CD8-positive, alpha-beta memory T cell (primary cell): ENCODE measurements around the gene ST7L. TPM values are rescaled to one million over a fixed set of nuclear protein-coding genes. Genes with fewer than 3 reads are reported as not detected.
A peak's percentile ranks its signal among the peaks of the same experiment; 100 is the strongest.
"Not testable (repeated sequence)": the region's sequence is repeated elsewhere in the genome, so short reads cannot be mapped to it uniquely, and the experiment has no call there.

ENCODE experiments used
- CTCF ChIA-PET: fragments of 350-600 bp; sonication (Branson Sonifier 250); formaldehyde crosslinking; loops from one replicate; lab custom pipeline; 2021; ENCODE audit warnings: antibody characterized with exemption; lab: Charles Lee
- POLR2A ChIA-PET: fragments of 350-600 bp; sonication (Branson Sonifier 250); formaldehyde crosslinking; loops from one replicate; lab custom pipeline; 2021; ENCODE audit warnings: antibody characterized with exemption; lab: Charles Lee
- DNase-seq, 5 donors: peaks; one replicate each; pipeline versions ENCODE4 v3.0.0 to v3.0.0-alpha.2; 2020 to 2022; ENCODE audit warnings: mixed read lengths in 1 of 5
- H3K27ac ChIP-seq: one replicate; pipeline ENCODE4 v1.7.0; 2013; ENCODE audit warnings: low read depth, mild to moderate bottlenecking, low read length, moderate library complexity
- H3K27me3 ChIP-seq: 2 replicates; pipeline ENCODE4 v1.7.0; 2013; ENCODE audit warnings: low read length, mild to moderate bottlenecking; ENCODE audit not compliant: insufficient read depth, poor library complexity, severe bottlenecking
- H3K36me3 ChIP-seq: 2 replicates; pipeline ENCODE4 v1.7.0; 2013; ENCODE audit warnings: mild to moderate bottlenecking, low read length, moderate library complexity; ENCODE audit not compliant: insufficient read depth
- H3K4me1 ChIP-seq: 2 replicates; pipeline ENCODE4 v1.7.0; 2013; ENCODE audit warnings: mild to moderate bottlenecking, low read length, moderate library complexity; ENCODE audit not compliant: insufficient read depth
- H3K4me3 ChIP-seq: 2 replicates; pipeline ENCODE4 v1.7.0; 2013; ENCODE audit warnings: mild to moderate bottlenecking, low read length
- H3K9me3 ChIP-seq: 2 replicates; pipeline ENCODE4 v1.7.0; 2013; ENCODE audit warnings: mild to moderate bottlenecking, low read length
- H3K27ac Mint-ChIP-seq, 8 donors: one replicate each; pipeline ENCODE4 v1.8.0; 2020 to 2021; ENCODE audit warnings: mixed read lengths in 8 of 8, mild to moderate bottlenecking in 6 of 8, inconsistent platforms in 3 of 8, moderate library complexity in 3 of 8
- H3K27me3 Mint-ChIP-seq, 2 donors: one replicate each; pipeline ENCODE4 v1.8.0; 2020 to 2021; ENCODE audit warnings: mixed read lengths in 2 of 2, mild to moderate bottlenecking in 1 of 2, moderate library complexity in 1 of 2
- H3K36me3 Mint-ChIP-seq, 3 donors: one replicate each; pipeline ENCODE4 v1.8.0; 2020 to 2021; ENCODE audit warnings: mixed read lengths in 3 of 3, inconsistent platforms in 1 of 3, mild to moderate bottlenecking in 1 of 3
- H3K4me1 Mint-ChIP-seq, 3 donors: one replicate each; pipeline ENCODE4 v1.8.0; 2020 to 2021; ENCODE audit warnings: mixed read lengths in 3 of 3, inconsistent platforms in 1 of 3, mild to moderate bottlenecking in 1 of 3
- H3K4me3 Mint-ChIP-seq, 7 donors: one replicate each; pipeline ENCODE4 v1.8.0; 2020 to 2021; ENCODE audit warnings: mixed read lengths in 7 of 7, mild to moderate bottlenecking in 6 of 7, moderate library complexity in 4 of 7, inconsistent platforms in 2 of 7
- H3K9me3 Mint-ChIP-seq, 5 donors: one replicate each; pipeline ENCODE4 v1.8.0; 2020 to 2022; ENCODE audit warnings: mixed read lengths in 5 of 5, mild to moderate bottlenecking in 3 of 5, moderate library complexity in 2 of 5, inconsistent platforms in 1 of 5
- polyA plus RNA-seq: library from polyadenylated mRNA; unstranded; fragments of 300-500 nt; fragmentation: Illumina TruSeq; gene quantifications from one replicate; pipeline ENCODE4 v1.2.3, GENCODE V29; 2021
- total RNA-seq, 2 experiments: library from RNA; stranded (reverse); gene quantifications; one replicate each; pipeline ENCODE4 v1.2.3, GENCODE V29; 2021

The ST7L gene
- total and polyA plus RNA-seq, 3 experiments from 2014 or later, result 11.3 to 12.2 (median 11.6) TPM

DNA sequence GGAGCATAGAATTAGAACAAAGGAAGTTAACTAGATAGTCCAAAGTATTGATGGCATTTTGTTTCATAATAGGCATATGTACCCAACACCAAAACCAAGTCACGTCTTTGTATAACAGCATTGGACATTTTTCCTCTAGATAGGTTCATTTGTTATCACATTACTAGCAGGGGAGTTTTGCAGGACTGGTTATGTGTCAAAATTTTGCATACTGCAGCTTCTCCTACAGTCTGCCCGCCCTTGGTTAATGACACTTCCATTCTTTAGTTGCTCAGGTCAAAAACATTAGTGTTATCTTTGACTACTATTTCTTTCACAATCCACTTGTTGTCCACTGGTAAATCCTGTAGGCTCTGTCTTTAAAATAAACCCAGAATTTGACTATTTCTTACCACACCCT lies 9.6 kb upstream of the ST7L start:
- no peak overlapping the region for H3K4me3 ChIP-seq
- Mint-ChIP-seq H3K9me3 (no peaks in the 10 kb centered on the region), H3K27ac (peak overlapping the region in 7 of 8 donors; percentile 25 to 76 (median 60)), H3K36me3 (peaks cover 0 to 74% (median 19%) of the 10 kb centered on the region in 3 donors), H3K4me1 (peaks cover 81 to 96% (median 93%) of the 10 kb centered on the region in 3 donors), H3K4me3 (peak overlapping the region in 5 of 7 donors; percentile 2 to 51 (median 34)), H3K27me3 (no peaks in the 10 kb centered on the region)
- ChIA-PET POLR2A (no interaction called here), CTCF (interaction anchor here (1.5 kb wide), 1 partner anchor 127 kb away, joined by 4 read pairs; no protein-coding TSS in a partner anchor)
- peaks cover 85% of the 10 kb centered on the region for H3K4me1 ChIP-seq
- H3K27ac ChIP-seq, result no peak overlapping the region
- peaks cover 3% of the 10 kb centered on the region for H3K36me3 ChIP-seq
- no peaks in the 10 kb centered on the region for H3K27me3 ChIP-seq
- H3K9me3 ChIP-seq, result no peaks in the 10 kb centered on the region
- DNase-seq, result no peak

DNA sequence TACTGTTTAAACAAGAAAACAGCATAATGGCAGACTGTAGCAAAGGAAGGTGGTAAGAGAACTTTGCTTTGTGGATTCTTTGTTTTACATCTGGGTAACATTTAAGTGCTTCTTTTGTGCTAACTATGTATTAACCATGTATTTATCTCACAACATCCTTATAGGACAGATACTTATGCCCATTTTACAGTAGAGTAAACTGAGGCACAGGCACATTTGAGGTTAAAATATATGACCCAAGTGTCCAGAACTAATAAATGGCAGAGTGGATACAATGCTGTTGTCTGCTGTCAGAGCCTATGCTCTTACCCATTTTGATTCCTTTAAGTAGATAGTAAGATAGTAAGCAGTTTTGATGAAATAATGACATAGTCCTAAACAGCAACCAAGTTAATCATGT lies 7.9 kb upstream of the ST7L start:
- H3K36me3 Mint-ChIP-seq, result peaks cover 0 to 71% (median 16%) of the 10 kb centered on the region in 3 donors
- no peaks in the 10 kb centered on the region for H3K27me3 ChIP-seq
- H3K9me3 Mint-ChIP-seq, result no peaks in the 10 kb centered on the region
- ChIA-PET CTCF (interaction anchor here (0.7 to 1.5 kb wide), 2 partner anchors 13 to 125 kb away, joined by 4 read pairs; no protein-coding TSS in a partner anchor), POLR2A (no interaction called here)
- peaks cover 79 to 96% (median 92%) of the 10 kb centered on the region in 3 donors for H3K4me1 Mint-ChIP-seq
- peak overlapping the region in 5 of 7 donors; percentile 3 to 49 (median 12) for H3K4me3 Mint-ChIP-seq
- H3K27ac Mint-ChIP-seq, result peak overlapping the region in 7 of 8 donors; percentile 10 to 90 (median 54)
- H3K27ac ChIP-seq, result no peak overlapping the region
- no peak overlapping the region for H3K4me3 ChIP-seq
- no peaks in the 10 kb centered on the region for H3K27me3 Mint-ChIP-seq
- no peak for DNase-seq
- H3K36me3 ChIP-seq, result peaks cover 3% of the 10 kb centered on the region
- no peaks in the 10 kb centered on the region for H3K9me3 ChIP-seq
- peaks cover 85% of the 10 kb centered on the region for H3K4me1 ChIP-seq

DNA sequence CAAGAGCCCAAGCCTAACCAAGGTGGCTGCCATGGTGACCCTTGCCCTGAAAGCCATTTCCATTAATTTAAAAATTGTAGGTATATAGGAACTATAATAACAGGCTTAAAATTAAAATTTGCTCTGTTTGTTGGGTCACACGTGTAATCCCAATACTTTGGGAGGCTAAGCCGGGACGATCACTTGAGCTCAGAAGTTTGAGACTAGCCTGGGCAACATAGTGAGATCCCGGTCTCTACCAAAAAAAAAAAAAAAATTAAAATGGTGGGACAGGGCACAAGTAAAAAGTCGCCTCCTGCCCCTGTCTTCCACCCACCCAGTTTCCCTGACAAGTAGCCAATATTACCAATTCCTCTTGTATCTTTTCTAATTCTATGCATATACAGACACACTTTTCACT lies 7.3 kb upstream of the ST7L start:
- Histone ChIP-seq H3K27ac (no peak overlapping the region), H3K36me3 (peaks cover 3% of the 10 kb centered on the region), H3K4me1 (peaks cover 85% of the 10 kb centered on the region), H3K9me3 (no peaks in the 10 kb centered on the region), H3K27me3 (no peaks in the 10 kb centered on the region), H3K4me3 (no peak overlapping the region)
- Mint-ChIP-seq H3K36me3 (peaks cover 0 to 65% (median 16%) of the 10 kb centered on the region in 3 donors), H3K4me3 (peak overlapping the region in 4 of 7 donors; percentile 3 to 54 (median 12)), H3K4me1 (peaks cover 73 to 93% (median 88%) of the 10 kb centered on the region in 3 donors), H3K9me3 (no peaks in the 10 kb centered on the region), H3K27ac (peak overlapping the region in 7 of 8 donors; percentile 13 to 90 (median 54)), H3K27me3 (no peaks in the 10 kb centered on the region)
- POLR2A ChIA-PET, result no interaction called here
- DNase-seq, result no peak
- CTCF ChIA-PET, result no interaction called here

DNA sequence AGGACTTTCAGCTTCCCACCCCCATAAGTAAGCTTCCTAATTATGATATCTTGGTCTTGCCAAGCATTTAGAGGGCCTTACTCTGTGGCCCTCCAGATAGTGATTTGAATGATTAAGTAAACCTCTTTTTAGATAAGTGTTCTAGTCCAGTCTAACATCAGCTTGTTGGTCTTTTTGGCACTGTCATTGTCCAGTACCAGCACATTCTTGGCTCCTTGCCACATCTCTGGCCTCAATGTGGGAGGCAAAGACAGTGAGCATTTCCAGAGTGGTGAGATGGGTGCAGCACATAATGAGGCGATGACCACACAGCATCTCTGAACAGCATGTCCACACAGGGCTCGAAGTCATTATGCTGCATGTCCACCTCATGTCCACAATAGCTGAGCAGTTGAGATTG lies 6.8 kb upstream of the ST7L start:
- no peaks in the 10 kb centered on the region for H3K9me3 Mint-ChIP-seq
- peaks cover 3% of the 10 kb centered on the region for H3K36me3 ChIP-seq
- peaks cover 85% of the 10 kb centered on the region for H3K4me1 ChIP-seq
- no peaks in the 10 kb centered on the region for H3K27me3 ChIP-seq
- no peak for DNase-seq
- H3K36me3 Mint-ChIP-seq, result peaks cover 0 to 63% (median 15%) of the 10 kb centered on the region in 3 donors
- CTCF ChIA-PET, result no interaction called here
- H3K4me1 Mint-ChIP-seq, result peaks cover 72 to 93% (median 88%) of the 10 kb centered on the region in 3 donors
- POLR2A ChIA-PET, result no interaction called here
- H3K27ac Mint-ChIP-seq, result peak overlapping the region; percentile 31 to 89 (median 85)
- no peak overlapping the region for H3K4me3 ChIP-seq
- peak overlapping the region; percentile 8 to 79 (median 38) for H3K4me3 Mint-ChIP-seq
- no peaks in the 10 kb centered on the region for H3K9me3 ChIP-seq
- no peaks in the 10 kb centered on the region for H3K27me3 Mint-ChIP-seq
- H3K27ac ChIP-seq, result no peak overlapping the region

DNA sequence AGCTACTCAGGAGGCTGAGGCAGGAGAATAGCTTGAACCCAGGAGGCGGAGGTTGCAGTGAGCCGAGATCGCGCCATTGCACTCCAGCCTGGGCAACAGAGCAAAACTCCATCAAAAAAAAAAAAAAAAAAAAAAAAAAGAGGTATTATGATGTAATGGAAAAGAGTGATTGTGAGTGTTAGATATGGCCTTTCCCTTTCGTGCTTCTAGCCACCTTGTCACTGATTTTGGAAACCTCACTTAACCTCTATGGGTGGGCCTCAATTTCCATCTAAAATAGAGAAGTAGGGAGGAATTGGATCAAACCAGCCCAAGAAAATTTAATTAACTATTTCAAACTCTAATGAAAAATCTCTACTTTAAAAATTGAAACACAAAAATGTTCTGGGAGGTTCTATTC lies 5.6 kb upstream of the ST7L start:
- H3K9me3 ChIP-seq, H3K27me3 ChIP-seq, H3K9me3 Mint-ChIP-seq, H3K27ac ChIP-seq, H3K27me3 Mint-ChIP-seq, POLR2A ChIA-PET, CTCF ChIA-PET, DNase-seq, H3K4me3 ChIP-seq, H3K36me3 ChIP-seq: not testable (repeated sequence)
- peaks cover 68 to 88% (median 87%) of the 10 kb centered on the region in 3 donors for H3K4me1 Mint-ChIP-seq
- peaks cover 81% of the 10 kb centered on the region for H3K4me1 ChIP-seq
- peak overlapping the region in 6 of 7 donors; percentile 2 to 79 (median 49) for H3K4me3 Mint-ChIP-seq
- peaks cover 0 to 68% (median 11%) of the 10 kb centered on the region in 3 donors for H3K36me3 Mint-ChIP-seq
- H3K27ac Mint-ChIP-seq, result peak overlapping the region in 7 of 8 donors; percentile 3 to 89 (median 83)

DNA sequence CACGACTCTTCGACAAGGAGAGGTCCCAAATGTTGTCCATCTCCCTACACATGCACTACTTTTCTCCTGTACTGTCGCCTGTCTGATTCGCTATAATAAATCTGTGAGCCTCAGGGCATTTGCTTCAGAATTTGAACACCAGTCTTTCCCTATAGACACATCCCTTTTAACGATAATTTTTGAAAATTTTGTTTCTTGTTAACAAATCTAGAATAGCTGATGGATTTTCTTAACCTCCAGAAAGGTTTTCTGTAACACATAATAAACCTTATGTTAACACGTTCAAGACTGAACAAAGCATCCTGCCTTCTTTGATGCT lies 1.4 kb upstream of the ST7L start:
- H3K27me3 ChIP-seq, result no peaks in the 10 kb centered on the region
- peak overlapping the region; percentile 99 for H3K27ac ChIP-seq
- peak overlapping the region; percentile 100 for H3K4me3 ChIP-seq
- no peaks in the 10 kb centered on the region for H3K36me3 ChIP-seq
- Mint-ChIP-seq H3K27ac (peak overlapping the region; percentile 97 to 100 (median 100)), H3K27me3 (peaks cover 0 to 8% of the 10 kb centered on the region in 2 donors), H3K4me3 (peak overlapping the region; percentile 96 to 100 (median 99)), H3K9me3 (no peaks in the 10 kb centered on the region), H3K4me1 (peaks cover 46 to 65% (median 60%) of the 10 kb centered on the region in 3 donors), H3K36me3 (peaks cover 0 to 55% (median 2%) of the 10 kb centered on the region in 3 donors)
- POLR2A ChIA-PET, result interaction anchor here (0.7 to 3.1 kb wide), 4 partner anchors 23 to 95 kb away, joined by 3 to 21 read pairs (median 5); partner anchors contain the start of genes MOV10 and PPM1J
- CTCF ChIA-PET, result interaction anchor here (1.6 to 2.1 kb wide), 2 partner anchors 32 to 95 kb away, joined by 4 to 8 read pairs; partner anchors contain the start of gene PPM1J
- H3K9me3 ChIP-seq, result no peaks in the 10 kb centered on the region
- DNase-seq, result peak in 1 of 5 donors; percentile 28
- peaks cover 50% of the 10 kb centered on the region for H3K4me1 ChIP-seq

DNA sequence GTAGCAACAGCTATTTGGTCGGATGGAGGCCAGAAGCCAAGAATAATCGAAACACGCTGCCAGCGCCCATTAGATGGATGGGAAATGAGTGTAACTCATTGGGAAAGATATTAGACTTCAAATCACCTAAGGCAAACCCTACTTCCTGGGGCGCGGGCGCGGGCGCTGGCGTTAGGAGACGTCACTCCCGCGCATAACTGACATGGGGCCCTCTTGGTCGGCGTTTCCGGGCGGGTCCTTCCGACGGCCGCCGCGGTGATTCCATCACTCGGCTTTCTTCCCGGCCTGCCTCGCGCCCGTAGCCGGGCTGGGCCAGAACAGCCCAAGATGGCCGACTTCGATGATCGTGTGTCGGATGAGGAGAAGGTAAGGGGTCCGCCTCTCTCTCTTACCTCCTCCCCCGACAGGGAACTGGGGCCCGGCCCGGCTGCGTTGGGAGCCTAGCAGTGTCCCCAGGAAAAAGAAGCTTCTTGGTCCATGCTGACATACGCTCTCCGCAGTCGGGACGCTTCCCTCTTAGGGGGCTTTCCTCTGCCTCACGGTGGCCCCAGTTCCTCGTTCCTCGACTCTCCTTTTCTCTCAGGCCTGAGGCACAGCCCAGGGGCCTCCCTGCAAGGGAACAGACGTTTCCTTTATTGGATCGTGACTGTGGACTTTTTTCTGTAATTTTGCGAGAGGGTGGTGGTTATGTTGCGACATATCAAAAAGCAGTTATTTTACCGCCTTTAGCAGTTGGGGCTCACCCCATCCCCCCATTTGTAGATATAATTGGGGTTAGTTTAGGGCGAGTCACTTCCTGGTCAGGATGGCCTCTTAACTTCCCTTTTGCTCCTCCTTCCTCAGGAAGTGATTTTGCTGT lies 806 bp upstream of the ST7L start, which contains the start of gene CAPZA1:
CAPZA1 (plus strand) TSS at position 315 of the 859 bp plus-strand sequence; CDS start at position 328, 13 bp downstream.
- Histone ChIP-seq H3K27ac (peak within 1 kb of the TSS; percentile 99), H3K4me1 (peaks cover 44% of the 10 kb centered on the region), H3K9me3 (no peaks in the 10 kb centered on the region), H3K4me3 (peak within 1 kb of the TSS; percentile 100), H3K27me3 (no peaks in the 10 kb centered on the region), H3K36me3 (no peaks in the 10 kb centered on the region)
- POLR2A ChIA-PET, result interaction anchor here (1.1 to 3.1 kb wide), 5 partner anchors 24 to 1192 kb away, joined by 5 to 32 read pairs (median 5); partner anchors contain the start of genes MOV10, PPM1J and RSBN1
- Mint-ChIP-seq H3K9me3 (no peaks in the 10 kb centered on the region), H3K4me1 (peaks cover 41 to 59% (median 54%) of the 10 kb centered on the region in 3 donors), H3K36me3 (peaks cover 0 to 52% (median 2%) of the 10 kb centered on the region in 3 donors), H3K4me3 (peak within 1 kb of the TSS; percentile 96 to 100 (median 99)), H3K27ac (peak within 1 kb of the TSS; percentile 97 to 100 (median 100)), H3K27me3 (peaks cover 0 to 8% of the 10 kb centered on the region in 2 donors)
- CTCF ChIA-PET, result interaction anchor here (1.2 to 2.4 kb wide), 4 partner anchors 30 to 96 kb away, joined by 3 to 11 read pairs (median 6); partner anchors contain the start of genes MOV10 and PPM1J
- DNase-seq, result peak; percentile 85 to 95 (median 92)
